NCI-H1694 treated with DMSO at 0.1 percent for 48 hours (cell line): Measurements from ENCODE around the gene TRAPPC1.

Experiments used
- DNase-seq: peaks from one replicate; lab custom pipeline; 2025; lab: John Stamatoyannopoulos, UW

Gene TRAPPC1

GRCh38 chr17:7897773-7898172 lies 34.0 kb downstream of the TRAPPC1 start:
- peak; percentile 43 for DNase-seq

DNA sequence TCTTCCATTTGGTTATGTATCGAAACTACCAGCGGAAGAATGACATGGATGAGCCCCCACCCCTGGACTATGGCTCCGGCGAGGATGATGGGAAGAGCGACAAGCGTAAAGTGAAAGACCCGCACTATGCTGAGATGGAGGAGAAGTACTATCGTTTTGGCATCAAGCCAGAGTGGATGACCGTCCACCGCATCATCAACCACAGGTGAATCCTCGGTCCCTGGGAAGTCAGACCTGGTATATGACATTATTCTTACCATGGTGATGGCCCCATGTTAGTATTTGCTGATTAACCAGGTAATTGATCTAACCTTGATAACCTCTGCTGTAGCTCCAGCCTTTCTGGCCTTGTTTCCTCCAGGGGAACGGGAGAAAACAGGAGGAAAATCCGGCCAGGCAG lies 34.7 kb downstream of the TRAPPC1 start:
- DNase-seq, result no peak

- no peak for DNase-seq
Observed at GRCh38 chr17:7894866-7895265, 36.9 kb downstream of the TRAPPC1 start.

DNA sequence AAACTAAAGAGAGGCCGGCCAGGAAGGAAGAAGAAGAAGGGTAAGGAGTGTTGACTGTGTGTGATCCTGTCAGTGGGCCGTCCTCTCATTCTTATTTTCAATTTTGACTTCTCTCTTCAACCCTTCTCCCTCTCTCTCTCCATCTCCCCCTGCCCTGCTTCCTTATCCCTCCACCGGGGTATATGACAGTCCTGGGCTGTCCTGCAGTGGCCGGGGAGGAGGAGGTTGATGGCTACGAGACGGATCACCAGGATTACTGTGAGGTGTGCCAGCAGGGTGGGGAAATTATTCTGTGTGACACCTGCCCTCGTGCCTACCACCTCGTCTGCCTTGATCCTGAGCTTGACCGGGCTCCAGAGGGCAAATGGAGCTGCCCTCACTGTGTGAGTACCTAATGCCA lies 37.5 kb downstream of the TRAPPC1 start:
- DNase-seq, result no peak

DNA sequence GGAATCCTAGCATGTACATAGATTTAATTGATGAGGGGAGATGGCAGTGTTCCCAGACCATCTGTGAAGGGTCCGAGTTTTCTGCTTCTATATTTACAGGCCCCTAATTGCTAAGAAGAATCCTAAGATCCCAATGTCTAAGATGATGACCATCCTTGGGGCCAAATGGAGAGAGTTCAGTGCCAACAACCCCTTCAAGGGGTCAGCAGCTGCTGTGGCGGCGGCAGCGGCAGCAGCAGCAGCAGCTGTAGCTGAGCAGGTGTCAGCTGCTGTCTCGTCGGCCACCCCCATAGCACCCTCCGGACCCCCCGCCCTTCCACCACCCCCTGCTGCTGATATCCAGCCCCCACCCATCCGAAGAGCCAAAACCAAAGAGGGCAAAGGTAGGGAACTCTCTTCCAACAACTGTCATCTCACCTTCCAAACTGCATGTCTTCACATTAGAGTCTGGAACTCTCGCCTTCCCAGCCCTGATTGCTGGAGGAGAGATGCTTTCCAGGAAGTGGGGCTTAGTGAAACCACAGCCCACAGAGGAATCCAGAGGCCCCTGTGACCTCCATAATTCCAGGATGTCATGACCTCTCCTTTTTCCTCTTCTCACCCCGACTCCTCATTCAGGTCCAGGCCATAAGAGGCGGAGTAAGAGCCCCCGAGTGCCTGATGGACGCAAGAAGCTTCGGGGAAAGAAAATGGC lies 38.4 kb downstream of the TRAPPC1 start:
- no peak for DNase-seq

DNA sequence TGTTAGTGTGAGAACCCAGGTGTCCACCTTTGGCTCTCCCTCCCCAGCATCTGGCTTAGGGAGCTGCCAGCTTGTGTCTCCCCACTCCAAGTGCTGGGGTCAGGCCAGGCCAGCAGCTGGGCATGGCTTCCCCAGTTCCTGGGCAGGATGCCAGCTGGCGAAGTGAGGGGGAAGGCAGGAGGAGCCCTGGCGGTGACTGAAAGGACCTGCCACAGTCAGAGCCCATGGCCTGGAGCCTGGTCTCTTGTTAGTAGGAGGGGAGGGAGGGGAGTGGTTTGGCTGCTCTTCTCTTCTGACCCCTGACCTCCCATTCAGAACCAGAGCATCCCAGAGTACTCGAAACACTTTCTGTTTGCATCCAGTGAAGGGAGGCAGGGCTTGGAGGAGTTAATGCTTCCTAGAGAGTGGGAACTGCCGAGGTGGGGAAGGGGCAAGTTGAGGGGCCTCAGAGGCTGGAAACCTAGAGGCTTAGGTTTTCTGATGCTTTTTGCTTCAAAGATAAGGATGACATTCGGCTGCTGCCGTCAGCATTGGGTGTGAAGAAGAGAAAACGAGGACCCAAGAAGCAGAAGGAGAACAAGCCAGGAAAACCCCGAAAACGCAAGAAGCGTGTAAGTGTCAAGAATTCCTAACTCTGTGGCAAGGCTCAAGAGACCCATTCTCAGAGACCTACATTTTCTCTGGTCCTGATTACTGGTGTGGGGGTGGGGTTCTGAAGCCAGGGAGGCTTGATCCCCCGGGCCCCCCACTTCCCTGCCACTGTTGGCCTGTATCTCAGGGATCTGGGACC lies 42.4 kb downstream of the TRAPPC1 start:
- peak; percentile 92 for DNase-seq

- DNase-seq, result peak; percentile 54
Observed at GRCh38 chr17:7888184-7888920, 43.4 kb downstream of the TRAPPC1 start, which contains the start of gene CHD3. TSS of gene CHD3 (plus strand) at chr17:7888789. CDS start at chr17:7889001, 212 bp downstream.

GRCh38 chr17:7887482-7888183 lies 44.1 kb downstream of the TRAPPC1 start:
- DNase-seq, result peak; percentile 96

GRCh38 chr17:7887038-7887481 lies 44.7 kb downstream of the TRAPPC1 start:
- peak; percentile 88 for DNase-seq

GRCh38 chr17:7886227-7887037 lies 45.3 kb downstream of the TRAPPC1 start:
- peak; percentile 74 for DNase-seq

- peak; percentile 46 for DNase-seq
Observed at GRCh38 chr17:7885367-7886226, 46.1 kb downstream of the TRAPPC1 start.

GRCh38 chr17:7884581-7885366 lies 47.0 kb downstream of the TRAPPC1 start:
- no peak for DNase-seq

GRCh38 chr17:7883781-7884386 lies 47.9 kb downstream of the TRAPPC1 start:
- peak; percentile 72 for DNase-seq

GRCh38 chr17:7882629-7883028 lies 49.1 kb downstream of the TRAPPC1 start:
- DNase-seq, result peak; percentile 64

GRCh38 chr17:7882068-7882467 lies 49.7 kb downstream of the TRAPPC1 start:
- peak; percentile 67 for DNase-seq

- DNase-seq, result peak; percentile 96
Observed at GRCh38 chr17:7881276-7882054, 50.3 kb downstream of the TRAPPC1 start.
